NB4 (cell line): ENCODE data around the gene ASIC3.

Experiments used
- DNase-seq: peaks from one replicate; pipeline ENCODE4 v3.0.0; 2010; ENCODE audit warnings: low read depth
- H3K4me3 ChIP-seq: one replicate; pipeline ENCODE4 v1.5.1; 2011; ENCODE audit warnings: mild to moderate bottlenecking, low read depth, low read length, moderate library complexity
- MAX ChIP-seq: IDR thresholded peaks from 2 replicates; pipeline ENCODE4 v1.6.1; 2011; ENCODE audit warnings: low read depth, low read length
- MYC ChIP-seq: IDR thresholded peaks from 2 replicates; pipeline ENCODE4 v1.6.1; 2011; ENCODE audit warnings: low read depth, low read length
- POLR2A ChIP-seq: IDR thresholded peaks from 2 replicates; pipeline ENCODE4 v1.6.1; 2011; ENCODE audit warnings: mild to moderate bottlenecking; ENCODE audit not compliant: insufficient read length; ENCODE audit errors: extremely low read depth
- TF ChIP-seq, protein P1 (sequence below): IDR thresholded peaks from one replicate; pipeline ENCODE4 v1.5.1; 2012; ENCODE audit warnings: low read depth, low read length

Gene ASIC3

GRCh38 chr7:151064454-151064853 is 16.1 kb downstream of the ASIC3 start:
- no peak for DNase-seq
- TF ChIP-seq POLR2A: no peak
- TF ChIP-seq MAX: no peak
- no peak for TF ChIP-seq MYC
- TF ChIP-seq, protein P1, sequence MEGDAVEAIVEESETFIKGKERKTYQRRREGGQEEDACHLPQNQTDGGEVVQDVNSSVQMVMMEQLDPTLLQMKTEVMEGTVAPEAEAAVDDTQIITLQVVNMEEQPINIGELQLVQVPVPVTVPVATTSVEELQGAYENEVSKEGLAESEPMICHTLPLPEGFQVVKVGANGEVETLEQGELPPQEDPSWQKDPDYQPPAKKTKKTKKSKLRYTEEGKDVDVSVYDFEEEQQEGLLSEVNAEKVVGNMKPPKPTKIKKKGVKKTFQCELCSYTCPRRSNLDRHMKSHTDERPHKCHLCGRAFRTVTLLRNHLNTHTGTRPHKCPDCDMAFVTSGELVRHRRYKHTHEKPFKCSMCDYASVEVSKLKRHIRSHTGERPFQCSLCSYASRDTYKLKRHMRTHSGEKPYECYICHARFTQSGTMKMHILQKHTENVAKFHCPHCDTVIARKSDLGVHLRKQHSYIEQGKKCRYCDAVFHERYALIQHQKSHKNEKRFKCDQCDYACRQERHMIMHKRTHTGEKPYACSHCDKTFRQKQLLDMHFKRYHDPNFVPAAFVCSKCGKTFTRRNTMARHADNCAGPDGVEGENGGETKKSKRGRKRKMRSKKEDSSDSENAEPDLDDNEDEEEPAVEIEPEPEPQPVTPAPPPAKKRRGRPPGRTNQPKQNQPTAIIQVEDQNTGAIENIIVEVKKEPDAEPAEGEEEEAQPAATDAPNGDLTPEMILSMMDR: no peak
- H3K4me3 ChIP-seq: no peak overlapping the region

GRCh38 chr7:151064993-151065392 is 16.7 kb downstream of the ASIC3 start:
- H3K4me3 ChIP-seq: no peak overlapping the region
- TF ChIP-seq MAX (no peak), POLR2A (no peak), MYC (no peak)
- TF ChIP-seq, protein P1: no peak
- no peak for DNase-seq

DNA sequence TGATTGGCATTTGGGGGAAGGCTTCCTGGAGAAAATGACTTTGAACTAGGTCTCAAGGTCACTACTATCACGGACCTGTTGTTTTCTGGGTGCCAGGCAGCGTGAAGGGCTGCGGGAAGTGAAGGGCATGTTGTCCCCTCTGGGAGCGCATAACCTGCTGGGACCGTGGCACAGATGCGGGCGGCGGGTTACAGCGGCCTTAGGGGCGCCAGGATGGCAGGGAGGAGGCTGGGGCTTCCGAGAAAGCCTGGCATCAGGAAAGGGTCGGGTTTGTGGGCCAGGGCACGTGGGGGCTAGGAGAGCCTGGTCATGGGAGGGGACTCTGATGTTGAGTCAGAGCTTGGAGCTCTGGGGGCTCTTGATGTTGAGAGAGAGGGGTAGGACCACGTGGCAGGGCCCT is 17.2 kb downstream of the ASIC3 start:
- TF ChIP-seq MAX (no peak), POLR2A (no peak), MYC (no peak)
- TF ChIP-seq, protein P1: no peak
- H3K4me3 ChIP-seq: no peak overlapping the region
- no peak for DNase-seq

- no peak overlapping the region for H3K4me3 ChIP-seq
- no peak for TF ChIP-seq POLR2A
- TF ChIP-seq, protein P1: no peak
- TF ChIP-seq MAX: no peak
- TF ChIP-seq MYC: no peak
- no peak for DNase-seq
These were observed 18.1 kb downstream of the ASIC3 start for GRCh38 chr7:151066273-151066974.

GRCh38 chr7:151068069-151068773 is 19.9 kb downstream of the ASIC3 start:
- DNase-seq: no peak
- TF ChIP-seq MYC: no peak
- no peak for TF ChIP-seq MAX
- TF ChIP-seq, protein P1: no peak
- TF ChIP-seq POLR2A: no peak
- H3K4me3 ChIP-seq: no peak overlapping the region
